HCT116 (cell line): ENCODE data around the gene NCKAP5. TPM values are rescaled to one million over a fixed set of nuclear protein-coding genes. Genes with fewer than 3 reads are reported as not detected.

Experiments used
- ATAC-seq: fragments of 200-7000 bp; cut with Tn5 transposase; 2 replicates; pipeline ENCODE4 v1.9.1; 2020; ENCODE audit warnings: mild to moderate bottlenecking, moderate library complexity
- BruUV-seq: library from RNA; stranded (reverse); fragments of 400-500 nt; replicated peaks from 2 replicates; lab custom pipeline; 2021; lab: Mats Ljungman, UMichigan
- CTCF ChIA-PET: fragments of 300-600 bp; sonication (Branson Sonifier 250); formaldehyde crosslinking; loops from one replicate; lab custom pipeline; 2021; ENCODE audit warnings: antibody characterized with exemption; lab: Charles Lee
- POLR2A ChIA-PET: fragments of 300-600, 350-600 bp; sonication (Branson Sonifier 250); formaldehyde crosslinking; loops from one replicate; lab custom pipeline; 2021; ENCODE audit warnings: antibody characterized with exemption; lab: Charles Lee
- RAD21 ChIA-PET, 2 experiments: fragments of 300-600 bp; sonication (Branson Sonifier 250); formaldehyde crosslinking; loops; one replicate each; lab custom pipeline; 2023; ENCODE audit warnings: low total read pairs in 2 of 2; ENCODE audit not compliant: uncharacterized antibody in 2 of 2, unreplicated experiment in 2 of 2, low non-redundant PET in 1 of 2; lab: Charles Lee
- DNase-seq: peaks from one replicate; pipeline ENCODE4 v3.0.0-alpha.2; 2010; ENCODE audit warnings: low read depth, low spot score
- H2AFZ ChIP-seq: fragments of 200-600 bp; shearing (Covaris generic), sonication (generic); 2 replicates; pipeline ENCODE4 v1.6.1; 2017; ENCODE audit warnings: low read depth, mixed run types, mixed read lengths, antibody characterized with exemption, low read length; ENCODE audit not compliant: poor library complexity, severe bottlenecking
- H3K27ac ChIP-seq: 2 replicates; pipeline ENCODE4 v1.5.1; 2012; ENCODE audit warnings: low read depth, low read length
- H3K27me3 ChIP-seq: fragments of 200-600 bp; sonication (generic); 2 replicates; pipeline ENCODE4 v1.6.1; 2016; ENCODE audit warnings: mixed run types, low read length, mixed read lengths; ENCODE audit not compliant: insufficient read depth
- H3K36me3 ChIP-seq, 2 experiments: fragments of 200-500 bp in 1 of 2; fragments of 200-600 bp in 1 of 2; sonication (Bioruptor generic) in 1 of 2; sonication (generic) in 1 of 2; 2 replicates each; pipeline versions ENCODE4 v1.5.1 to v1.6.1; 2014 to 2016; ENCODE audit warnings: low read length in 2 of 2, inconsistent platforms in 1 of 2, mixed read lengths in 1 of 2, mixed run types in 1 of 2; ENCODE audit not compliant: insufficient read depth in 2 of 2, control insufficient read depth in 1 of 2
- H3K4me1 ChIP-seq, 2 experiments: fragments of 200-600 bp in 1 of 2; sonication (generic) in 1 of 2; 2 replicates each; pipeline versions ENCODE4 v1.5.1 to v1.6.1; 2012 to 2017; ENCODE audit warnings: low read length in 2 of 2, inconsistent platforms in 1 of 2, mild to moderate bottlenecking in 1 of 2, mixed read lengths in 1 of 2, mixed run types in 1 of 2, moderate library complexity in 1 of 2; ENCODE audit not compliant: insufficient read depth in 2 of 2, control insufficient read depth in 1 of 2
- H3K4me2 ChIP-seq: fragments of 200-600 bp; sonication (generic); 2 replicates; pipeline ENCODE4 v1.6.1; 2017; ENCODE audit warnings: mixed run types, low read length, mixed read lengths
- H3K4me3 ChIP-seq, 2 experiments: fragments of 200-600 bp in 1 of 2; sonication (generic) in 1 of 2; replicated peaks in 1 of 2; 2 replicates each; pipeline ENCODE4 v1.5.1; 2011 to 2016; ENCODE audit warnings: low read length in 2 of 2, control low read depth in 1 of 2, low read depth in 1 of 2, mild to moderate bottlenecking in 1 of 2, mixed read lengths in 1 of 2, mixed run types in 1 of 2
- H3K79me2 ChIP-seq: fragments of 200-600 bp; sonication (generic); 2 replicates; pipeline ENCODE4 v1.6.1; 2017; ENCODE audit warnings: mild to moderate bottlenecking, mixed run types, low read length, moderate library complexity, mixed read lengths; ENCODE audit not compliant: insufficient read depth
- H3K9ac ChIP-seq: fragments of 200-600 bp; sonication (generic); 2 replicates; pipeline ENCODE4 v1.6.1; 2016; ENCODE audit warnings: low read length, mixed read lengths
- H3K9me2 ChIP-seq: fragments of 200-600 bp; sonication (generic), shearing (Covaris generic); 2 replicates; pipeline ENCODE4 v1.6.1; 2017; ENCODE audit warnings: mixed run types, mild to moderate bottlenecking, moderate library complexity; ENCODE audit not compliant: insufficient read depth
- H3K9me3 ChIP-seq, 2 experiments: fragments of 200-500 bp in 1 of 2; fragments of 200-600 bp in 1 of 2; sonication (Bioruptor generic) in 1 of 2; sonication (generic) in 1 of 2; 2 replicates each; pipeline ENCODE4 v1.6.1; 2014 to 2017; ENCODE audit warnings: low read length in 2 of 2, mixed read lengths in 2 of 2, inconsistent platforms in 1 of 2, low read depth in 1 of 2, mild to moderate bottlenecking in 1 of 2, mixed run types in 1 of 2, moderate library complexity in 1 of 2; ENCODE audit not compliant: control insufficient read depth in 1 of 2, insufficient read depth in 1 of 2
- H4K20me1 ChIP-seq: fragments of 200-600 bp; sonication (generic), shearing (Covaris generic); 2 replicates; pipeline ENCODE4 v1.6.1; 2017; ENCODE audit warnings: mixed run types, mild to moderate bottlenecking, moderate library complexity; ENCODE audit not compliant: insufficient read depth
- CBX3 ChIP-seq: IDR thresholded peaks from 2 replicates; pipeline ENCODE4 v1.6.1; 2012; ENCODE audit warnings: low read depth
- CTCF ChIP-seq, 3 experiments: fragments of 200-600 bp in 1 of 3; sonication (generic) in 1 of 3; IDR thresholded peaks in 2 of 3; conservative IDR thresholded peaks in 1 of 3; 2 replicates each; pipeline ENCODE4 v1.5.1; 2012 to 2017; ENCODE audit warnings: low read depth in 2 of 3, low read length in 2 of 3, antibody characterized with exemption in 1 of 3, borderline replicate concordance in 1 of 3, control low read depth in 1 of 3, mild to moderate bottlenecking in 1 of 3, mixed read lengths in 1 of 3, mixed run types in 1 of 3, moderate library complexity in 1 of 3; ENCODE audit not compliant: insufficient read depth in 1 of 3
- ELF1 ChIP-seq: IDR thresholded peaks from 2 replicates; pipeline ENCODE4 v1.6.1; 2012; ENCODE audit warnings: low read depth, borderline replicate concordance
- EZH2 ChIP-seq: fragments of 200-600 bp; sonication (generic); IDR thresholded peaks from 2 replicates; pipeline ENCODE4 v1.6.1; 2017; ENCODE audit warnings: antibody characterized with exemption, mixed run types
- EZH2phosphoT487 ChIP-seq: fragments of 200-600 bp; IDR thresholded peaks from 2 replicates; pipeline ENCODE4 v1.6.1; 2018; ENCODE audit warnings: antibody characterized with exemption, borderline replicate concordance
- JUND ChIP-seq: IDR thresholded peaks from 2 replicates; pipeline ENCODE4 v1.6.1; 2012
- MAX ChIP-seq: IDR thresholded peaks from 2 replicates; pipeline ENCODE4 v1.6.1; 2012
- POLR2A ChIP-seq: IDR thresholded peaks from 2 replicates; pipeline ENCODE4 v1.7.0; 2011; ENCODE audit warnings: borderline replicate concordance; ENCODE audit not compliant: insufficient read depth, insufficient read length; ENCODE audit errors: extremely low read depth
- POLR2AphosphoS5 ChIP-seq: IDR thresholded peaks from 2 replicates; pipeline ENCODE4 v1.6.1; 2011; ENCODE audit warnings: mild to moderate bottlenecking, low read depth, low read length, moderate library complexity
- REST ChIP-seq: IDR thresholded peaks from 2 replicates; pipeline ENCODE4 v1.6.1; 2012; ENCODE audit warnings: low read depth
- SIN3A ChIP-seq: IDR thresholded peaks from 2 replicates; pipeline ENCODE4 v1.6.1; 2012; ENCODE audit warnings: low read depth
- SP1 ChIP-seq: IDR thresholded peaks from 2 replicates; pipeline ENCODE4 v1.6.1; 2012; ENCODE audit warnings: low read depth
- SRF ChIP-seq: IDR thresholded peaks from 2 replicates; pipeline ENCODE4 v1.6.1; 2012; ENCODE audit warnings: low read depth
- ZFX ChIP-seq: fragments of 450-650 bp; IDR thresholded peaks from 2 replicates; pipeline ENCODE4 v1.6.1; 2017
- intact Hi-C: fragments of 100-400 bp; cut with micrococcal nuclease; formaldehyde crosslinking; loops from 2 replicates; pipeline ENCODE4 v1.10.0; 2022
- total RNA-seq: library from RNA; stranded (reverse); gene quantifications from one replicate; pipeline ENCODE4 v1.2.1, GENCODE V29; 2021; ENCODE audit not compliant: unreplicated experiment

Gene NCKAP5
- total RNA-seq, 1 experiment from 2014 or later = 0.30 TPM

- no peak for ATAC-seq
- no peak for TF ChIP-seq SIN3A
- no peak for TF ChIP-seq POLR2A
- TF ChIP-seq EZH2 = no peak
- TF ChIP-seq JUND = no peak
- TF ChIP-seq, all 23 proteins: peak for 0
- Histone ChIP-seq H3K9me2 (no peaks in the 10 kb centered on the region), H3K36me3 (no peaks in the 10 kb centered on the region), H3K4me2 (no peak overlapping the region), H3K4me1 (no peaks in the 10 kb centered on the region), H3K79me2 (no peaks in the 10 kb centered on the region), H3K9ac (no peak overlapping the region), H3K4me3 (no peak overlapping the region), H4K20me1 (no peaks in the 10 kb centered on the region), H3K27me3 (0 out of 2 replicates have a peak, but pooled peaks cover 3% of the 10 kb centered on the region), H2AFZ (no peak overlapping the region), H3K9me3 (no peaks in the 10 kb centered on the region), H3K27ac (no peak overlapping the region)
- ChIA-PET POLR2A (no interaction called here), CTCF (no interaction called here), RAD21 (no interaction called here)
- BruUV-seq = no TSS peak
- intact Hi-C loops = no loop called here
- no peak for DNase-seq
These were observed 816.4 kb downstream of the NCKAP5 start for GRCh38 chr2:132751836-132752235.

GRCh38 chr2:132750606-132751005 lies 817.7 kb downstream of the NCKAP5 start:
- ATAC-seq (no peak), DNase-seq (no peak)
- Histone ChIP-seq H3K9ac (no peak overlapping the region), H3K79me2 (no peaks in the 10 kb centered on the region), H4K20me1 (no peaks in the 10 kb centered on the region), H3K27ac (no peak overlapping the region), H3K4me1 (no peaks in the 10 kb centered on the region), H3K4me2 (no peak overlapping the region), H3K27me3 (0 out of 2 replicates have a peak, but pooled peaks cover 3% of the 10 kb centered on the region), H3K9me3 (no peaks in the 10 kb centered on the region), H2AFZ (no peak overlapping the region), H3K36me3 (no peaks in the 10 kb centered on the region), H3K9me2 (no peaks in the 10 kb centered on the region), H3K4me3 (no peak overlapping the region)
- ChIA-PET POLR2A (no interaction called here), RAD21 (no interaction called here), CTCF (no interaction called here)
- BruUV-seq = no TSS peak
- intact Hi-C loops = no loop called here
- TF ChIP-seq EZH2 (no peak), MAX (no peak), ELF1 (no peak), POLR2AphosphoS5 (no peak), ZFX (no peak), EZH2phosphoT487 (no peak), SRF (no peak), REST (no peak), CBX3 (no peak), SIN3A (no peak), CTCF (IDR thresholded peaks at IDR 0.05 in 2 of 3, conservative IDR thresholded peaks at IDR 0.05 in 1 of 3; ENCODE audit: borderline replicate concordance in 1 of 3, insufficient read depth in 1 of 3, low read depth in 2 of 3, low read length in 2 of 3) (no peak), SP1 (no peak), POLR2A (no peak)
